Measurements from ENCODE around the gene MYO3B. TPM values are rescaled to one million over a fixed set of nuclear protein-coding genes. Genes with fewer than 3 reads are reported as not detected.

Gene MYO3B
- total RNA-seq, 1 donor from 2014 or later: not detected

DNA sequence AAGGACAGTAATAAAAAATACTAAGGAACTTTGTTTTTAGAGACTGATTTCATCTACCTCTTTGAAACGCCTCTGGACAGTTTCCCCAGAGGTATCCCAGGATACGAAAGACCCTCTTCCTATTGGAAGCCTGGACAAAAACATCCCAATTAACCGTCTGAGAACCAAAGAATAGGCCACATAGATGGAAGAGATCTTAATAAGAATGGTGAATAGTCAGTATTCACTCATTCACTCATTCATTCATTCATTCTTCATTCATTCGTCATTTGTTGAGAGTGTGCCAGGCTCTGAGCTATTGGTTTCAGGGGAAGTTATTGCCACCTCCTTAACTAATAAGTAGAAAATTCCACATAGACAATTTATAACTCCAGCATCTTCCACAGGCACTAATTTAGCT, 464.0 kb downstream of the MYO3B start:
- Histone ChIP-seq H3K36me3 (no peaks in the 10 kb centered on the region), H3K27me3 (ENCODE audit: low read depth) (no peaks in the 10 kb centered on the region), H3K4me3 (no peak overlapping the region), H3K27ac (no peak overlapping the region), H3K9me3 (no peaks in the 10 kb centered on the region), H3K4me1 (no peaks in the 10 kb centered on the region)
- no peak for ATAC-seq
- no peak for DNase-seq
- intact Hi-C loops (cut with DNase I): no loop called here
- TF ChIP-seq, protein P1, sequence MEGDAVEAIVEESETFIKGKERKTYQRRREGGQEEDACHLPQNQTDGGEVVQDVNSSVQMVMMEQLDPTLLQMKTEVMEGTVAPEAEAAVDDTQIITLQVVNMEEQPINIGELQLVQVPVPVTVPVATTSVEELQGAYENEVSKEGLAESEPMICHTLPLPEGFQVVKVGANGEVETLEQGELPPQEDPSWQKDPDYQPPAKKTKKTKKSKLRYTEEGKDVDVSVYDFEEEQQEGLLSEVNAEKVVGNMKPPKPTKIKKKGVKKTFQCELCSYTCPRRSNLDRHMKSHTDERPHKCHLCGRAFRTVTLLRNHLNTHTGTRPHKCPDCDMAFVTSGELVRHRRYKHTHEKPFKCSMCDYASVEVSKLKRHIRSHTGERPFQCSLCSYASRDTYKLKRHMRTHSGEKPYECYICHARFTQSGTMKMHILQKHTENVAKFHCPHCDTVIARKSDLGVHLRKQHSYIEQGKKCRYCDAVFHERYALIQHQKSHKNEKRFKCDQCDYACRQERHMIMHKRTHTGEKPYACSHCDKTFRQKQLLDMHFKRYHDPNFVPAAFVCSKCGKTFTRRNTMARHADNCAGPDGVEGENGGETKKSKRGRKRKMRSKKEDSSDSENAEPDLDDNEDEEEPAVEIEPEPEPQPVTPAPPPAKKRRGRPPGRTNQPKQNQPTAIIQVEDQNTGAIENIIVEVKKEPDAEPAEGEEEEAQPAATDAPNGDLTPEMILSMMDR (IDR thresholded peaks at IDR 0.05): no peak

DNA sequence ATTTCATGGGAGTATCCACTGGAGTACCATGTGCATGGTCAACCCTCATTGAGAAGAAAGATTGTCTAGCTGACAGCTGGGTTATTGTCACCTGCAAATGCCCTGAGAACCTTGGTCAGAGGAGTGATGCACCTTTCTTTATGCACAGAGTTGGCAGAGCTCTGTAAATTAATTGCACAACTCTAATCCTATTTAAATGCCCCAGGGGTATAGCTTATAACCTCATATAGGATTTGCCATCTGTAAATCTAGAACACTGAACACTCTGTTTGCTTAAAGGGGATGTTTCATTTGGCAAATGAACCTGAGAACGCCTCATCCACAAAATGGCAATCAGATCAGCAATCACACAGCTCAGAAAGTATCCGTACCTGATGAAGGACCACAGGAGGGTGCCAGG, 465.4 kb downstream of the MYO3B start:
- ATAC-seq (no peak), DNase-seq (no peak)
- Histone ChIP-seq H3K27ac (no peak overlapping the region), H3K9me3 (no peaks in the 10 kb centered on the region), H3K27me3 (ENCODE audit: low read depth) (no peaks in the 10 kb centered on the region), H3K4me3 (no peak overlapping the region), H3K36me3 (no peaks in the 10 kb centered on the region), H3K4me1 (no peaks in the 10 kb centered on the region)
- intact Hi-C loops (cut with DNase I): no loop called here
- TF ChIP-seq, protein P1 (IDR thresholded peaks at IDR 0.05): no peak

GRCh38 chr2:170647741-170648436, 469.9 kb downstream of the MYO3B start:
- intact Hi-C loops (cut with DNase I): no loop called here
- TF ChIP-seq, protein P1 (IDR thresholded peaks at IDR 0.05): no peak
- H3K9me3 ChIP-seq: no peaks in the 10 kb centered on the region
- no peaks in the 10 kb centered on the region for H3K36me3 ChIP-seq
- no peak for ATAC-seq
- no peak overlapping the region for H3K27ac ChIP-seq
- H3K4me3 ChIP-seq: no peak overlapping the region
- no peak for DNase-seq
- no peaks in the 10 kb centered on the region for H3K27me3 ChIP-seq (ENCODE audit: low read depth)
- no peaks in the 10 kb centered on the region for H3K4me1 ChIP-seq

GRCh38 chr2:170651624-170652325, 473.8 kb downstream of the MYO3B start:
- Histone ChIP-seq H3K36me3 (no peaks in the 10 kb centered on the region), H3K4me3 (no peak overlapping the region), H3K9me3 (no peaks in the 10 kb centered on the region), H3K27me3 (ENCODE audit: low read depth) (no peaks in the 10 kb centered on the region), H3K4me1 (no peaks in the 10 kb centered on the region), H3K27ac (no peak overlapping the region)
- TF ChIP-seq, protein P1 (IDR thresholded peaks at IDR 0.05): no peak
- intact Hi-C loops (cut with DNase I): no loop called here
- ATAC-seq: no peak
- DNase-seq: no peak

GRCh38 chr2:170652637-170653417, 474.9 kb downstream of the MYO3B start:
- no peaks in the 10 kb centered on the region for H3K36me3 ChIP-seq
- no peak overlapping the region for H3K27ac ChIP-seq
- H3K4me3 ChIP-seq: no peak overlapping the region
- H3K4me1 ChIP-seq: no peaks in the 10 kb centered on the region
- no peak for DNase-seq
- no peak for ATAC-seq
- no peaks in the 10 kb centered on the region for H3K9me3 ChIP-seq
- H3K27me3 ChIP-seq (ENCODE audit: low read depth): no peaks in the 10 kb centered on the region
- intact Hi-C loops (cut with DNase I): no loop called here
- TF ChIP-seq, protein P1 (IDR thresholded peaks at IDR 0.05): no peak

Measured in lower lobe of right lung (tissue), 2 donors.